Heart left ventricle (tissue), 13 donors: ENCODE results near the gene ISM1.

Experiments used
- POLR2A ChIP-seq, 2 donors: fragments of 450-650 bp; IDR thresholded peaks; one replicate each; pipeline ENCODE4 v1.6.1; 2017; ENCODE audit warnings: antibody characterized with exemption in 2 of 2, mild to moderate bottlenecking in 2 of 2, moderate library complexity in 2 of 2
- TF ChIP-seq, protein P1 (sequence below), 12 donors: fragments of 200-600 bp; sonication (generic) in 4 of 12; IDR thresholded peaks; one replicate each; pipeline versions ENCODE4 v1.5.0 to v1.8.0; 2018 to 2022; ENCODE audit warnings: antibody characterized with exemption in 12 of 12, mild to moderate bottlenecking in 5 of 12
- donor health status: ischemic (EF 13 %, LVEDD 7.1; RV severe dilation, severe dysfunction).
- donor health status: DM: no; HTN: yes; CAD: no.
- donor health status: DM: no; HTN: no; CAD: no.
- donor health status: ischemic (EF 25% LVEDD 6.9; RV normal size, moderate dysfunction).
- donor health status: ischemic (EF 25% LVEDD 5.7; RV mildly dilated, moderate dysfunction).
- donor health status: ischemic (EF 35%, LVEDD 5.7; RV mildly dilated, moderate dysfunction).
- donor health status: nonischemic (EF 11% LVEDD 7.7; RV severe dilation, severe dysfunction).
- donor health status: DM: yes; HTN: yes; CAD: no.
- donor health status: PGD.
- donor health status: ischemic (EF 29% LVEDD 5.4; RV normal size, mild dysfunction).
- donor health status: nonischemic (EF 23%, LVEDD 6.1; RV moderate dilation, normal function).

DNA sequence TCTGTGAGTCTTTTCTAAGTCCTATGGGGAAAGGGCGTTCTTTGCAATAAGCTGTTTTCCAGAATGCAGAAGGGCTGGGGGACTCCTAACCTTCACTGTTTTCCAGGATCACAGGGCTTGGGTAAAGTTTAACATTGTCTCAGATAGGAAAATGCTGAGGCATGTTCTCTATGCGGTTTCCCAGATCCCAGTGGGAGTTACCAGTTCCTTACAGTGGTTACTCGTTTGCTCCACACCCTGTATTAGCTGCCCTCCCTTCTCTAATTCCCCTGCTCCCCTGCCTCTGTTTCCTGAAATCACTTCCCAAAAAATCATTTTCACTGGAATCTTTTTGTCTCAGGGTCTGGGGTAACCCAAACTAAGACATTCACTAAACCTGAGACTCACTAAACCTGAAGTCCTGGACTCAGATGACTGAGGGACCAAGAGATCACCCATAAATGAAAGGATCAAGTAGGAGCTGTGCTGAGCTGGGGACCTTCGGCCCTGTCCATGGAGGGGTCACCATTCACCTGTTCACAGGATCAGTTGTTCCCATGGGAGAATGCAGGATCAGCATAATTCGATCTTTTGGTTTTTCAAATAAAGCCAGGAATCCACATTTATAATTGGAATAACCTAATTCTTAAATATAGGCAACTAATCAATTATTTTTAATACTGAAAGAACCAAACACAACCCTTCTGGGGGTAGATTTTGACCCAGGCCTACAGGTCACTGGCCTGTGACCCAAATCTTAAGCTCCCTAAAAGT is 76.2 kb downstream of the ISM1 start:
- TF ChIP-seq, protein P1, sequence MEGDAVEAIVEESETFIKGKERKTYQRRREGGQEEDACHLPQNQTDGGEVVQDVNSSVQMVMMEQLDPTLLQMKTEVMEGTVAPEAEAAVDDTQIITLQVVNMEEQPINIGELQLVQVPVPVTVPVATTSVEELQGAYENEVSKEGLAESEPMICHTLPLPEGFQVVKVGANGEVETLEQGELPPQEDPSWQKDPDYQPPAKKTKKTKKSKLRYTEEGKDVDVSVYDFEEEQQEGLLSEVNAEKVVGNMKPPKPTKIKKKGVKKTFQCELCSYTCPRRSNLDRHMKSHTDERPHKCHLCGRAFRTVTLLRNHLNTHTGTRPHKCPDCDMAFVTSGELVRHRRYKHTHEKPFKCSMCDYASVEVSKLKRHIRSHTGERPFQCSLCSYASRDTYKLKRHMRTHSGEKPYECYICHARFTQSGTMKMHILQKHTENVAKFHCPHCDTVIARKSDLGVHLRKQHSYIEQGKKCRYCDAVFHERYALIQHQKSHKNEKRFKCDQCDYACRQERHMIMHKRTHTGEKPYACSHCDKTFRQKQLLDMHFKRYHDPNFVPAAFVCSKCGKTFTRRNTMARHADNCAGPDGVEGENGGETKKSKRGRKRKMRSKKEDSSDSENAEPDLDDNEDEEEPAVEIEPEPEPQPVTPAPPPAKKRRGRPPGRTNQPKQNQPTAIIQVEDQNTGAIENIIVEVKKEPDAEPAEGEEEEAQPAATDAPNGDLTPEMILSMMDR (IDR thresholded peaks at IDR 0.05): no peak
- TF ChIP-seq POLR2A (IDR thresholded peaks at IDR 0.05): no peak
